HG02870 (cell line): ENCODE measurements around the gene GLI1.
"Not testable (repeated sequence)": the region's sequence is repeated elsewhere in the genome, so short reads cannot be mapped to it uniquely, and the experiment has no call there.

ENCODE experiments used
- ATAC-seq: cut with Tn5 transposase; IDR thresholded peaks from one replicate; pipeline ENCODE4 v1.9.1; 2021; ENCODE audit warnings: mild to moderate bottlenecking, moderate library complexity; ENCODE audit not compliant: unreplicated experiment

Gene GLI1

DNA sequence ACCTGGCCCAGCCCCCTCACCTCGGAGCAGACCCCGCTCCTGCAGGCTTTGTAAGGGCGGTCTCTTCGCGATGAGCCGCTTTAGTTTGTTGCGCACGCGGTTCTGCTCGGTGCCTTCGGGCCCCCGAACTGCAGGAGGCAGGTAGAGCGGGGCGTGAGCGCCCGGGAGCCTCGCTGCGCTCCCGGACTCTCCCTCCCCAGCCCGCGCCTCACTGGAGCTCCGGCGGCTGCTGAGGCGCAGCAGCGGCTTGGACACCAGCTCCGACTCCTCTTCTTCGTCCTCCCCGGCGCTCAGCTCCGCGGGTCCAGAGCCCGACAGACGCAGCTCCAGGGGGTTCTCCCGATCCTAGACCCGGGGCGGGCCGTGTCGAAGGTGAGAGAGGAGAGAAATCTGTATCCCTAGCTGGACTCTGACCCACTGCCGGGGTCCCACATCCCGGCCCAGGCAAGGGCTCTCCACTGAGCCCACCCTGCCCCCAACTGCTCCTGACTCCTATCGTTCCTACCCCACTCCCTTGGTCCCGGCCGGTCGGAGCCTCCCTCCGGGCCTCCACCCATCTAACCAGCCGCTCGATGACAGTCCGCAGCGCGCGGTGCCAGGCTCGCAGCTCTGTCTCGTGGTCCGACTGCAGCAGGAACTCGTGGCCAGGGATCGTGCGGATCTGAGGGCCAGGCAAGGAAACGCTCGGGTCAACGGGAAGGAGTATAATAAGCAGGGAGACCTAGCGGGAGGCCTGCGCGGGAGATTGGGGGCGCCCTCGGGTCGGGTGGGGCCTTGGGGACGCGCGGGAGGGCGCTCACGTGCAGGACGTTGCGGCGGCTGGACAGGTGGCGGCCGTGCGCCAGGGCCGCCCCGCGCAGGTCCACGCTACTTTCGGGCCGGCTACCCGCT, 15.9 kb downstream of the GLI1 start:
- ATAC-seq = no peak

DNA sequence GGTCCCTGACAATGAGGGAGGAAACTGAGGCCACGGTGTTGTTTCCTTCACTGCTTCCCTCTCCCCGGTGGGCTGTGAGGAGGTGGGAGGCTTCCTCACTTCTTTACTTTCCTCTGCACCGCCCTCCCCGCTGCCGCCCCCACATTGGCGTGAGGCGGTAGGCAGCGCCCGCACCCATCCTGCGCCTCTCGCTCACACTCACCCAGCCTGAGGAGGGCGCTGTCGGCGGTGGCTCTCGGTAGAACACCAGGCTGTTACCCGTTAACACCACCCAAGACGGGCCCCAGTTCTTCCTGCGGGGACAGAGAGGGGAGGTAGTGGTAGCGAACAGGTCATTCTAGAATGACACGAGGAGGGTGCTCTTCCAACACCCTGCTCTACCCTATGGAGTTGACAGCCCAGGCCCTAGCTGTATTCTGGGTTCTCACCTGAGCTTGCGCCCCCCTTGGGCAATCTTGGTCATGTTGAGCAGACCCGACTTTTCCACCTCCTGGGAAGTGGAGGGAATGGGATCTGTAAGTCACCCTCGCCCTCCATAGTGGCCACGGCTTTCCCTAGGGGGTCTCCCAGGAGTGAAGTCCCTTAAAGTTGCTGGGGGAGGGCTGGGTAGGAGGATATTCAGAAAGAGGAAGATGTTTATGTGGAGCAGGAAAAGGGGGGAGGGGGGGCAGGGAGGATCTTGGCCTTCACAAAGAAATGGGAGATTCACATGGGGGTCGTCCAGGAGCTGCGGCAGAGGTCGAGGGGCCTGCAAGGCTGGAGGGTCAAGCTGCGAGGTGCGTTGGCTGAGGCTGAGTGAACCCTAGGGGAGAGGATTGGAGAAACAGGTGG, 16.8 kb downstream of the GLI1 start:
- peak; percentile 30 for ATAC-seq

DNA sequence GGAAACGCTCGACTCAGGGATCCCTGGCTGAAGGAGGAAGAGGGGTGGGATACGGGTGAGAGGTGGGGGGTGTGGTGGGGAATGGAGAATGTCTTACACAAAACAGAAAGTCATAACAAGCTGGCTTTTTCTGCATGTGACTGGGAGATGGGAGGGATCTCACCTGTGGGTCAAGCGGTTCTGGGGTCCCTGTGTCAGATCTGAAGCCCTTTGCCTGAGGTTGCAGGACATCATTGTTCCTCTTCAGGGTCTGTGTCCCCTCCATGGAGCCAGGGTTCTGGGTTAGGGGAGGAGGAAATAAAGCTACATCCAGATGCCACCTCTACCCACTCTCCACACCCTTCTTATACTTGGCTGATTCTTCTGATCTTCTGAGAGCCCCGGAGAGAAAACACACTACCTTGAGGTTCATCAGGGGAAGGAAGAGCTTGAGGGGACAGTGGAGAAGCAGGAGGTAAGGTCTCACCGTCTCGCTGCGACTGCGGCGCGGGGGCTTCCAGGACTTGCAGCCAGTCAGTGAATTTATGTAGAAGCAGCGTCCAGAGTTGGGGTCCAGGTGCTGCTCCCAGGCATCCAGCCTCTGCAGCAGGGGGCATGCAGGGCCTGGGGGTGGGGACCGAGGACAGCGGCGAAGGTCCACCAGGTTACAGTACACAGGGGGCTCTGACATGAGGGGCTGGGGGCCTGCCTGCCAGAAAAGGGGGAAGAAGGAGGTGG, 17.6 kb downstream of the GLI1 start:
- no peak for ATAC-seq

DNA sequence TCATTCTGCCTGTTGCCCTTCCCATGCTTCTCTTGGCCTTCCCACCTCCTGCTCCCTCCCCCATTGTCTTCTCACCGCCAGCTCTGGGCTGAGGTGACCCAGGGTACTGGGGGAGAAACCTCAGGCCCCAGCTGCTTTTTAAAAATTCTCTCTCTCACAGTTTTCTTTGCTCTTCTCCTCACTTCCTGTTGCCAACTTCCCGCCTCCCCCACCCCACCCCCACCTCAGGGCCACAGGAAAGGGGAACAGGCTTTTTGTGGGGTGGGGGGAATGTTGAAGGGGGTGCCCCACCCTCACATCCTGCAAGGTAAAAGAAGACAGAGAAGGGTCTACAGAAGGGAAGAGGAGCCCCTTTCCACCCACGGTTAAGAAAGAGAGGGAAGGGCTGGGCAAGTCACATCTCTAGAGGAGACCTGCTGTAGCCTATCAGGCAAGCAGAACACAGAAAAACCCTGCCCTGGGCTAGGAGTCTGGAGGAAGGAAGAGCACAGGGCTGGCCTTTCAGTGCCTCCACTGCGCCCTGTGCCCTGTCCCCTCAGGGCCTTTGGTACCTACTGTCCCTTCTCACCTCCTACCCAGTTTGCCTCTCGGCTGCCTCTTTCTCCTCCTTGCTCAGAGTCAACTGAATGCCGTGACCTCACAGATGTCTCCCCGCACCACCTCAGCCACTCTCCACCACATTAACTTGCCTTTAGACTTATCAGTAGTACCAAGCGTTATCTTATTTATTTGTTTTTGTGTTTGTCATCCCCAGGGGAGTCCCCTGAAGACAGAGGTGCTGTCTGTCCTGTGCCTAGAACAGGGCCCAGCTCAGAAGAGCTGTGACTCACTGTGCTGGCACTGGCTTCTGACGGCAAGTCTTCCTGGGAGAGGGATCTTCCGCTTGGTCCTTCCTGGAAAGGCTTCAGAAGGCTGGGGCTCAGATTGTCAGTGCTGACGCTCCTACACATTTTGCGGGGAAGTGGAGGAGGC, 18.4 kb downstream of the GLI1 start:
- peak; percentile 43 for ATAC-seq

DNA sequence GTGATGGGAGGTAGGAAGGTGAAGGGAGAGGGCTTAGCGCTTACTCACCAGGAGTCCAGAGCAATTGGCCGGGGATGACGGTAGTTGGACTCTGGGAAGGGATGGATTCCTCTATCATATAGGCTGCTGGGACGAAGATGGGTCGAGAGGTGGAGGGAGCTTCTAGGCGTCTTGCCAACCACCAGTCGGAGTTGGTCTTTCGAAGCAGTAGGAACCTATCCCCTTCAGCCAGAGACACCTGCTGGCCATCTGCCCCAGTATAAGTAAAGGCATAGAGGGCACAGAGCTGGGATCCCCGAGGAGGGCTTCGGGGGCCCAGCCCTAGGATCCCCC, 19.4 kb downstream of the GLI1 start:
- ATAC-seq = no peak

DNA sequence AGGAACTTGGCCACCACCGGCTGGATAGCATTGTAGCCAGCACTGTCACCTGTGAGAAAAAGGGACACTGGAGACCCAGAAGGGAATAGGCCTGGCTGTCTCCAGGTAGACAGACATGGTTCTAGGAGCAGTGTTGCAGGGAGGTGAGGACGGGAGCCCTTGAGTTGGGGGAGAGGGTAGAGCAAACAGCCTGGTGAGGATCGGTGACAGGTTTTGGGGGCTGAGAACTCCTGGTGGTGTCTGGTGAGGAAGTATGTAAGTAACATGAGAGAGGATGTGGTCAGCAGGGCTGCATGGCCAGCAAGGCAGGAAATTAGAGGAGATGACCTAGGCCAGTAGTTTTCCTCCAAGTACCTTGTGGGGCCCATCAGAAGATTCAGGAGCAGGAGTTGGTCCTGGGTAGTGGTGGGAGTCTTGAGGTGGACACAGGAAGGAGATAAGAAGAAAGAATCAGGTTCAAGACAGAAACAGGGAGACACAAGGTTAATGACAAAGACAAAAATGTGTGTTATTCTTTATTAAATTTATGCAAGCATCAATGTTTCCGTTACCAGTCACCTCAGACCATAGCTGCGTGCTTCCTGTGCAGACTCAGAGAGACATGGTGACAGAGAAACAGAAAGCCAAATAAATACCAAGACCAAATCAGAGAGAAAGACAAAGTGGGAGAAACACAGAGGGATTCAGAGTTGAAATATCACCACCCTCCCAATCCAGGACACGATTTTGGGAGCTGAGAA, 20.0 kb downstream of the GLI1 start, which contains the start of gene ARHGAP9:
Gene ARHGAP9 (minus strand): TSS at position 491 of the 740 bp plus-strand sequence. CDS start 460 bp downstream, at position 31.
- ATAC-seq = no peak

DNA sequence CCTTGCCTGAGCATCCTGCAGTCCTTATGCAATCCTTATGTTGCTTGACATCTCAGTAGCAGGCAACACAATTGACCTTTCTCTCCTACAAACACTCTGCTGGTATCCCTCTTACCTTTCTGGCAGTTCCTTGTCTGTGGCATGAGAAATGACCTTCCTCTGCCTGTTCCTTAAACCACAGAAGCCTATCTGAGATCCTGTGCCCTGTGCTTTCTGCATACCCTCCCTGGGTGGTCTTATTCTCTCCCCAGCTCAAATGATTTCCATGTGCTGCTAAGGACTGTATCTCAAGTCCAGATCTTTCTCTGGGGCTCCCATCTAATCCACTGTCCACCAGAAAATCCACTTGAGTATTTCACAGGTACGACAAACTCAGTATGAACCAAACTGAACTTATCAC, 22.1 kb downstream of the GLI1 start:
- no peak for ATAC-seq

DNA sequence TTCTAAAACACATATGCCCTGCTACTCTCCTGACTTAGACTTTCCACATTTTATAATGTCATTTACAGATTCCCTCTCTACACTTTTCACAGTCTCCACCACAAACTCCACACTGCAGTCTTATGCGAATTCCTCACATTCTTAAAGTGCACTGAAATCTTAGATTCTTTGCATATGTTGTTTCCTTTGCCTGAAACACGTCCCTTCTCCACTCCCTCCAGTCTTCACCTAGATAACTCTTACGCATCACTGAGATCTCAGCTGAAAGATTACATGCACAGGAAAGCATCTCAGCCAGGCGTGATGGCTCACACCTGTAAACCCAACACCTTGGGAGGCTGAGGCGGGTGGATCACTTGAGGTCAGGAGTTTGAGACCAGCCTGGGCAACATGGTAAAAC, 23.9 kb downstream of the GLI1 start:
- no peak for ATAC-seq

DNA sequence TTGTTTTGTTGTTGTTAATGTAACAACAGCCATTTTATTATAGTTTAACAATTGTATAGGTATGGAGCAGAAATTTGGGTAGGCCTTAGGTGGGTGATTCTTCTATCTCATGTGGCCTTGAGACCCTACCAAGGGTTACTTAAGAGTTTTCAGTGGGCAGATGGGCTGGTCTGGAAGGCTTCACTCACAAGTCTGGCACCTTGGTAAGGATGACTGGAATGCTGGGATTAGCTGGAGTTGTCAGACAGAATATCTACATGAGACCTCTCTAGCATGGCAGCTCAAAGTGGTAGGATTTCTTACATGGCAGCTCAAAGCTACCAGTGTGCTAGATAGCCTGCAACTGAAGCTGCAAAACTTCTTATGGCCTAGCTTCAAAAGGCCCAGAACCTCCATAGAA, 26.1 kb downstream of the GLI1 start:
- ATAC-seq = no peak

DNA sequence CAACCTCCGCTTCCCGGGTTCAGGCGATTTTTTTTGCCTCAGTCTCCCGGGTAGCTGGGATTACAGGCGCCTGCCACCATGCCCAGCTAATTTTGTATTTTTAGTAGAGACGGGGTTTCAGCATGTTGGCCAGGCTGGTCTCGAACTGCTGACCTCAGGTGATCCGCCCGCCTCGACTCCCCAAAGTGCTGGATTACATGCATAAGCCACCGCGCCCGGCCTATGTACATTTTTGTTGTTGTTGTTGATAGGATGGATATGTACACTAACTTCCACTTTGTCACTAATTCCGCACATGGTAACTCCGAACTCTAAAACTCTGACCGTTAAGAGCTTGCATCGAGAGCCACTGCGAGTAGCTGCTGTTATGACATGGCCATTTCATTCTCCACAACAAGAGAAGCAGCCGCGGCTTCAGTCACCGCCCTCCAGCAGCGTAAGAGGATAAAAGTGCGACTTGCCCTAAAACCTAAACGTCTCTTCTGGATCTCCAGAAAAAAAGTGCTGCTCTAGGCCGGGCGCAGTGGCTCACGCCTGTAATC, 27.5 kb downstream of the GLI1 start:
- ATAC-seq = no peak

DNA sequence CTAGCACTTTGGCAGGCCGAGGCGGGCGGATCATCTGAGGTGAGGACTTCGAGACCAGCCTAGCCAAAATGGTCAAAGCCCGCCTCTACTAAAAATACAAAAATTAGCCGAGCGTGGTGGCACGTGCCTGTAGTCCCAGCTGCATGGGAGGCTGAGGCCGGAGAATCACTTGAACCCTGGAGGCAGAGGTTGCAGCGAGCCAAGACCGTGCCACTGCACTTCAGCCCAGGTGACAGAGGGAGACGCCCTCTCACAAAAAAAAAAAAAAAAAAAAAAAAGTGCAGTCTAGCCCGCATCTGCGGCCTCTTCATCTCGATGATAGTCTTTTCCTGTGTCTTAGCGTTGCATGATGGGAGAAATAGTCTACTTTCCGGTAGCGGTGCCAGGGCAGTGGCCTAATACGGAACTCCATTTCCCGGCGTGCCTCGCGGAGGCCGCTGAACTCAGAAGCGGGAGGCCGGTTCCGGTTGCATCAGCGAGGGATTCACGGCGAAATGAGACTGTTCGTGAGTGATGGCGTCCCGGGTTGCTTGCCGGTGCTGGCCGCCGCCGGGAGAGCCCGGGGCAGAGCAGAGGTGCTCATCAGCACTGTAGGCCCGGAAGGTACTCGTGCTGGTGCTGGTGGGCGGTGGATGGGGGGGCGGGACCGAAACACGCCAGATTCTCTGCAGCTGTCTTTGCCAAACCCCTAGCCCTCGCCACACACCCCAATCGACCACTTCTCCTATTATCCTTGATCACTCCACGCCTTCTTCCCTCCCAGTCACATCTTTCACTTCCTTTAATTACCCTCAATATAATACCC, 28.2 kb downstream of the GLI1 start, which contains the start of gene MARS1:
Gene MARS1 (plus strand): TSS at position 472 of the 805 bp plus-strand sequence. CDS start 23 bp downstream, at position 495.
- ATAC-seq = peak; percentile 94

DNA sequence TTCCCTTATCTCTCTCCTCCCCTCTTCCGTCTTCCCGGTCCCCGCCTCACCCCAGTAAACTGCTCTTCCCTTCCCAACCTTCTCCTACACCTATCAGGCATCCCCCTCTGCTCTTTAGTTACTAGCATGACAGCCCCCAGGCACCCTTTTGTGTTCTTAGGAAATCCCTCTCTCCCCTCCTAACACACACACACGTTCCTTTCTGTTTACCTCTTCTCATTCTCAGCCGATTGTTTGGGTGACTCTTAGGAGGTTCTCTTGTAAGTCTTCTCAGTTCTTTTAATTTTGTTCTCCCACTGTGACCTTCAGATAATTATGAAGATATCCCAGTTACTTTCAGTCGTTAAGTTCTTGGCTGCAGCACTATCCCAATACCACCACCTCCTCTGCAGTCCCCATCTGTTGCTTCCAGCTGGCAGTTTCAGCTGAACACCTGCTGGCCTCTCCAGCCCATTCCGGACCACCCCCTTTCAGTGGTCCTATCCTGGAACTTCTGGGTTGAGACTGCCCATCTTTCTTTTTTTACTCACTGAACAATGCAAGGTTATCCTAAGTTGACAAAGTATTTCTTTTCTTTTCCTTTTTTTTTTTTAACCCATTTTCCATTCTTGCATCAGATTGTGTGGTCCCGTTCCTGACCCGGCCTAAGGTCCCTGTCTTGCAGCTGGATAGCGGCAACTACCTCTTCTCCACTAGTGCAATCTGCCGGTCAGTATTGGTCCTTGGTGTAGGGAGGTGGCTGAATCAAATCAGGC, 29.0 kb downstream of the GLI1 start:
- ATAC-seq = no peak

DNA sequence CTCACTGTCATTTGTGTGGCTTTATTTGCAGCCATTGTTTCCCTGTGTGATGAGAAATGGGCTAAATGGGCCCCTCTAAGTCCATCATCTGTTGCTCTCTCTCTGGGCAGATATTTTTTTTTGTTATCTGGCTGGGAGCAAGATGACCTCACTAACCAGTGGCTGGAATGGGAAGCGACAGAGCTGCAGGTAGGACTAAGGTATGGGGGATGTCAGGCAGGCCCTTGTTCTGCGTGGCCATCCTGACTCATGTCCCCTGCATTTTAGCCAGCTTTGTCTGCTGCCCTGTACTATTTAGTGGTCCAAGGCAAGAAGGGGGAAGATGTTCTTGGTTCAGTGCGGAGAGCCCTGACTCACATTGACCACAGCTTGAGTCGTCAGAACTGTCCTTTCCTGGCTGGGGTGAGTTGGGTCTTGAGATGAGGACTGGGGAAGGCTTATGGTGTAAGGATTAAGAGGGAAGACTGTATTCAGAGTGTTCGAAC, 29.6 kb downstream of the GLI1 start:
- no peak for ATAC-seq

DNA sequence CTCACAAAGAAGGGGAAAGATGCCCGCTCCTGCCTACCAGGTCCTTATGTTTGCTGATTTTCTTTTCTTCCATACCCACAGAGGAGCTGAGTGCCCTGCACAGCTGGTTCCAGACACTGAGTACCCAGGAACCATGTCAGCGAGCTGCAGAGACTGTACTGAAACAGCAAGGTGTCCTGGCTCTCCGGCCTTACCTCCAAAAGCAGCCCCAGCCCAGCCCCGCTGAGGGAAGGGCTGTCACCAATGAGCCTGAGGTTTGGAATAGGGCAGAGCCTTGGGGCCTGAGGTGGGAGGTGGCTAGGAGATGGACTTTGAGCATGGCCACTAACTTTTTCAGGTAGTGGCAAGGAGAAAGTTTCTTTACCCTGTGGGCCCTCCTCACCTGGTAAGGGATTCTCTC, 30.5 kb downstream of the GLI1 start:
- no peak for ATAC-seq

DNA sequence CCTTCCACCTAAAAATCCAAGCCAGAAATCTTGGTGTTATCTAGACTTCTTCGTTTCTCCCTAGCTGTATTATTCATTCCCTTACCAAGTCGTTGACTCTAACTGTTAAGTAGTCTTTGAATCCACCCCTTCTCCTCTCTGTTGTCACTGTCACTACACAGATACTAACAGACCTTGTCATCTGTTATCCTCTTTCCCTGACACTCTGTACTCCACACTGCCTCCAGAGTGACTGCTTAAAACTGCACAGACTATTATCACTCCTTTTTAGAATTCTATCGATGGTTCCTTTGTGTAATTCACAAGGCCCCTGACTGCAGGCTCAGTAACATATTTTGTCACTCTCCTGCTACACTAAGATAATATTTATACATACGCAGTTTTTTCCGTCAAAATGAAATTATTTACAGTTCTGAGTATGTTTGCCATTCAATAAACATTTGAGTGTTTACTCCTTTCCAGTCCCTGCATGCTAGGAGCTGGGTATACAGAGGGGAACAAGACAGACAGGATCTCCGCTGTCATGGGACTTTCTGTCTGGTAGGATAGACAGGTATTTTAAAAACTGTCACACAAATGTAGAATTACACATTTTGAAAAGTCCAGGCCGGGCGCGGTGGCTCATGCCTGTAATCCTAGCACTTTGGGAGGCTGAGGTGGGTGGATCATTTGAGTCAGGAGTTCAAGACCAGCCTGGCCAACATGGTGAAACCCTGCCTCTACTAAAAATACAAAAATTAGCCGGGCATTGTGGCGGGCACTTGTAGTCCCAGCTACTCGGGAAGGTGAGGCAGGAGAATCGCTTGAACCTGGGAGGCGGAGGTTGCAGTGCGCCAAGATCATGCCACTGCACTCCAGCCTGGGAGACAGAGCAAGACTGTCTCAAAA, 32.1 kb downstream of the GLI1 start:
- no peak for ATAC-seq

DNA sequence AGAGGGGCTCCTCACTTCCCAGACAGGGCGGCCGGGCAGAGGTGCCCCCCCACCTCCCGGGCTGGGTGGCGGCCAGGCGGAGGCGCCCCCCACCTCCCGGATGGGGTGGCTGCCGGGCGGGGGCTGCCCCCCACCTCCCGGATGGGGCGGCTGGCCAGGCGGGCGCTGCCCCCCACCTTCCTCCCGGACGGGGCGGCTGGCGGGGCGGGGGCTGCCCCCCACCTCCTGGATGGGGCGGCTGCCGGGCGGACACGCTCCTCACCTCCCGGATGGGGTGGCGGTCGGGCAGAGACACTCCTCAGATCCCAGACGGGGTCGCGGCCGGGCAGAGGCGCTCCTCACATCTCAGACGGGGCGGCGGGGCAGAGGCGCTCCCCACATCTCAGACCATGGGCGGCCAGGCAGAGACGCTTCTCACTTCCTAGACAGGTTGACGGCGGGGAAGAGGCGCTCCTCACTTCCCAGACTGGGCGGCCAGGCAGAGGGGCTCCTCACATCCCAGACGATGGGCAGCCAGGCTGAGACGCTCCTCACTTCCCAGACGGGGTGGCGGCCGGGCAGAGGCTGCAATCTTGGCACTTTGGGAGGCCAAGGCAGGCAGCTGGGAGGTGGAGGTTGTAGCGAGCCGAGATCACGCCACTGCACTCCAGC, 35.6 kb downstream of the GLI1 start:
- not testable (repeated sequence) for ATAC-seq
